ENCODE data around the gene RINT1.

The RINT1 gene

GRCh38 chr7:105567821-105568220 lies 35.8 kb downstream of the RINT1 start:
- no peak overlapping the region for H3K27ac ChIP-seq (replicated peaks)
- H3K4me3 ChIP-seq (replicated peaks; ENCODE audit: insufficient read depth, low read length) = no peak overlapping the region
- DNase-seq (ENCODE audit: low read depth in 1 of 2, low spot score in 1 of 2) = no peak
- TF ChIP-seq SPI1 (IDR thresholded peaks at IDR 0.05; ENCODE audit: borderline replicate concordance, low read depth) = no peak
- no peaks in the 10 kb centered on the region for H3K27me3 ChIP-seq (ENCODE audit: insufficient read depth, poor library complexity, severe bottlenecking)

GRCh38 chr7:105571891-105572290 lies 39.9 kb downstream of the RINT1 start:
- no peak for TF ChIP-seq POLR2AphosphoS5 (IDR thresholded peaks at IDR 0.05; ENCODE audit: low read depth)
- TF ChIP-seq REST (IDR thresholded peaks at IDR 0.05; ENCODE audit: insufficient replicate concordance, low read depth) = no peak
- no peak for TF ChIP-seq SPI1 (IDR thresholded peaks at IDR 0.05; ENCODE audit: borderline replicate concordance, low read depth)
- TF ChIP-seq CTCF (IDR thresholded peaks at IDR 0.05; ENCODE audit: insufficient read depth, low read length) = no peak
- TF ChIP-seq GABPA (IDR thresholded peaks at IDR 0.05; ENCODE audit: low read depth) = no peak
- Histone ChIP-seq H3K4me3 (replicated peaks; ENCODE audit: insufficient read depth, low read length) (no peak overlapping the region), H3K27me3 (ENCODE audit: insufficient read depth, poor library complexity, severe bottlenecking) (no peaks in the 10 kb centered on the region), H3K27ac (replicated peaks) (no peak overlapping the region)
- DNase-seq (ENCODE audit: low read depth in 1 of 2, low spot score in 1 of 2) = no peak

GRCh38 chr7:105577251-105577650 lies 45.2 kb downstream of the RINT1 start:
- Histone ChIP-seq H3K27me3 (ENCODE audit: insufficient read depth, poor library complexity, severe bottlenecking) (no peaks in the 10 kb centered on the region), H3K4me3 (replicated peaks; ENCODE audit: insufficient read depth, low read length) (no peak overlapping the region), H3K27ac (replicated peaks) (no peak overlapping the region)
- TF ChIP-seq POLR2AphosphoS5 (IDR thresholded peaks at IDR 0.05; ENCODE audit: low read depth) = no peak
- no peak for TF ChIP-seq GABPA (IDR thresholded peaks at IDR 0.05; ENCODE audit: low read depth)
- no peak for TF ChIP-seq SPI1 (IDR thresholded peaks at IDR 0.05; ENCODE audit: borderline replicate concordance, low read depth)
- TF ChIP-seq CTCF (IDR thresholded peaks at IDR 0.05; ENCODE audit: insufficient read depth, low read length) = no peak
- TF ChIP-seq REST (IDR thresholded peaks at IDR 0.05; ENCODE audit: insufficient replicate concordance, low read depth) = no peak
- no peak for DNase-seq (ENCODE audit: low read depth in 1 of 2, low spot score in 1 of 2)

GRCh38 chr7:105578496-105578895 lies 46.5 kb downstream of the RINT1 start:
- no peak overlapping the region for H3K4me3 ChIP-seq (replicated peaks; ENCODE audit: insufficient read depth, low read length)
- no peak for DNase-seq (ENCODE audit: low read depth in 1 of 2, low spot score in 1 of 2)
- no peaks in the 10 kb centered on the region for H3K27me3 ChIP-seq (ENCODE audit: insufficient read depth, poor library complexity, severe bottlenecking)
- no peak for TF ChIP-seq POLR2AphosphoS5 (IDR thresholded peaks at IDR 0.05; ENCODE audit: low read depth)
- no peak for TF ChIP-seq REST (IDR thresholded peaks at IDR 0.05; ENCODE audit: insufficient replicate concordance, low read depth)
- TF ChIP-seq CTCF (IDR thresholded peaks at IDR 0.05; ENCODE audit: insufficient read depth, low read length) = no peak
- TF ChIP-seq SPI1 (IDR thresholded peaks at IDR 0.05; ENCODE audit: borderline replicate concordance, low read depth) = no peak
- TF ChIP-seq GABPA (IDR thresholded peaks at IDR 0.05; ENCODE audit: low read depth) = no peak
- no peak overlapping the region for H3K27ac ChIP-seq (replicated peaks)

Data from HL-60 (cell line).